ENCODE measurements around the gene PEX3.

Gene PEX3

DNA sequence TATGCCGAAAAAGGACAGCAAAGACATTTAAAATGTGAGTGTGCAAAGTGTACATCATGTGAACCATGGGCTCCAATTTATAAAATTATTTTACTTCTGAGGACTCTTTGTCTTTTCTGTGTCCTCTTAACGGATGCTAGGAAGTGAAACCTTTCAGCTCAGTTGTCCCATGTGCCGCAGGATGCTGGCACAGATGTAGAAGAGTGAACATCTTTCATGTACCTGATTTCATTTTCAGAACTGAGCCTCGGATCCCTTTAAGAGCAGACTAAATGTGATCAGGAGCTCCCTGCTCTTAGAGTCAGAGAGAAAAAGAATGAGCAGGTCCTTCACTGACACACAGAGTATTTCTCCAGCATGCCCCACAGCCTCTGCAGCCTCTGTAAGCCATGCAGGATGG lies 88.5 kb downstream of the PEX3 start:
- DNase-seq (ENCODE audit: low read depth in 2 of 2), result no peak

DNA sequence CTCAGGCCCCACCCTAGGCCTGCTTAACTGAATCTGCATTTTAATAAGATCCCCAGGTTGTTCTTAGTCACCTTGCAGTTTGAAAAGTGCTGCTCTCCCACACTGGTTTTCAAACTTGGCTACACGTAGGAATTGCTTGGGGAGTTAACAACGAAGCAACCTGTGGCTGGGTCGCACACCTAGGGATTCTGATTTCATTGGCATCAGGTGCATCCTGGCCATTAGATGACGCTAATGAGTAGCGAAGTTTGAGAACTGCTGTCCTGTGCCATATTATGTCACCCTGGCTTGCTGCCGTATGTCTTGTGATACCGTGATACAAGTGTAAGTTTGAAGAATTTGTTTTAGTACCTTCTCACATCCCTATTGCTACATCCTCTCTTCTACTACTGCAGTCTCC lies 89.1 kb downstream of the PEX3 start:
- no peak for DNase-seq (ENCODE audit: low read depth in 2 of 2)

DNA sequence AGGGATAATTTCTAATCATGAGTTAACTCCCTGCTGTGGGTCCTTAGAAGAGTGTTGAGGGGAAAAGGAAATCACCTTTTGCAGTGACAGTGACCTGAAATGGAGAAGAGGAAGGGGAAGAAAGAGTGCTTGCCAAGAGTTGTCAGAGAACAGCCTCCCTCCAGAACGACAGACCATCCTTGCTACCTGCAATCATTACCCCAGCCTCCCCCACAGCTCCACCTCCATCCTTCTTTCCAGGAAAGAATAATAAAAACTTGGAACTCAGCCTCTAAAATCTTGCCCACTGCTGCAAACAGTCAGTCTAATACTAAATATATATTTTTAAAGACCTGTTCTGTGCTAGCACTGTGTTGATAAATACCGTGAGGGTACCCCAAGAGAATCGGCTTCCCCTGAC lies 89.6 kb downstream of the PEX3 start:
- DNase-seq (ENCODE audit: low read depth in 2 of 2), result no peak

All from stimulated activated CD8-positive, alpha-beta memory T cell treated with anti-CD3 and anti-CD28 coated beads, Interleukin-15, amount 100 ng/mL, for 48 hours (primary cell).